ENCODE measurements around the gene F12.
A peak's percentile ranks its signal among the peaks of the same experiment; 100 is the strongest.

F12 gene

DNA sequence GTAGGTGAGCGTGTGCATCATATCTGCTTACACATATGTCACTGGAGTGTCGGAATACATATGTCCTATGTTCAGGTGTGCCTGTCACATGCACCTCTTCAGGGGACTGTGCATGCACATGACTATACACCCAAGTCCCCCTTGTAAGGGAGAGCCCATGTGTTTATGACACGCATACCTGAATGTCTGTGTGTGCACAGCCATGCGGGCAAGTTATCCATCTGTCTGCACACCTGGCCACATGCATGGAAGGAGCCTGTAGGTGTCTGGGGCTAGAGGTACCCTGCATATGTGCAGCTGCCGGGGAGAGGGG lies 52.3 kb downstream of the F12 start:
- Mint-ChIP-seq H3K4me3 (peak overlapping the region; percentile 90), H3K27ac (peak overlapping the region; percentile 83), H3K4me1 (peaks cover 77% of the 10 kb centered on the region), H3K9me3 (no peaks in the 10 kb centered on the region), H3K36me3 (peaks cover 21% of the 10 kb centered on the region)
- DNase-seq (ENCODE audit: low spot score in 2 of 2): no peak
- ATAC-seq: no peak

DNA sequence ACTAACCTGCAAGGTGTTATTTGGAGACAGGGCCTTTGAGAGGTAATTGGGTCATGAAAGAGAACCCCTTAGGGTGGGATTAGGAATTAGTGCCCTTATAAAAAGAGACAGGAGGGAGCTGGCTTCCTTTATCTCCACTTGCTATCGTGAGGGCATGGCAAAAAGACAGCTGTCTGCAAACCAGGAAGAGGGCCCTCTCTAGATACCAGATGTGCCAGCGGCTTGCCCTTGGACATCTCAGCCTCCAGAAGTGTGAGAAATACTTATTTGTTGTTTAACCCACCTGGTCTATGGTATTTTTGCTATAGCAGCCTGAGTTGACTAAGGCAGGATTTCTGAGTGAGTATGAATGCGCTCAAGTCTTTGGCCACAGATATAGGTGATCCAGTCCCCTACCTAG lies 52.6 kb downstream of the F12 start:
- DNase-seq (ENCODE audit: low spot score in 2 of 2): no peak
- no peak for ATAC-seq
- H3K4me1 Mint-ChIP-seq: peaks cover 77% of the 10 kb centered on the region
- peaks cover 21% of the 10 kb centered on the region for H3K36me3 Mint-ChIP-seq
- H3K9me3 Mint-ChIP-seq: no peaks in the 10 kb centered on the region
- peak overlapping the region; percentile 90 for H3K4me3 Mint-ChIP-seq
- H3K27ac Mint-ChIP-seq: peak overlapping the region; percentile 83

DNA sequence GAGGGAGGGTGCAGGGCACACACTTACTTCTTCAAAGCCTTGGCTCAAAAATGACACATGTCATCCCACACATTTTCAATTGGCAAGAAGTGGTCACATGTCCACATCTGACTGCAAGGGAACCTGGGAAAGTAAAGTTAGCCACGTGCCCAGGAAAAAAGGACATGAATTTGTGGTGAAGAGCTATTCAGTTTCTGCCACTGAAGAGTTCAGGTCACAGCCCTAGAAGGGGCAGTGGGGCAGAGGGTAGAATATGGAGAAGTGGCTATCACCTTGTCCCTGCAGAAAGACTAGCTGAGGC lies 53.5 kb downstream of the F12 start:
- Mint-ChIP-seq H3K4me3 (peak overlapping the region; percentile 90), H3K36me3 (peaks cover 22% of the 10 kb centered on the region), H3K9me3 (no peaks in the 10 kb centered on the region), H3K27ac (peak overlapping the region; percentile 32), H3K4me1 (peaks cover 69% of the 10 kb centered on the region)
- ATAC-seq (no peak), DNase-seq (ENCODE audit: low spot score in 2 of 2) (no peak)

DNA sequence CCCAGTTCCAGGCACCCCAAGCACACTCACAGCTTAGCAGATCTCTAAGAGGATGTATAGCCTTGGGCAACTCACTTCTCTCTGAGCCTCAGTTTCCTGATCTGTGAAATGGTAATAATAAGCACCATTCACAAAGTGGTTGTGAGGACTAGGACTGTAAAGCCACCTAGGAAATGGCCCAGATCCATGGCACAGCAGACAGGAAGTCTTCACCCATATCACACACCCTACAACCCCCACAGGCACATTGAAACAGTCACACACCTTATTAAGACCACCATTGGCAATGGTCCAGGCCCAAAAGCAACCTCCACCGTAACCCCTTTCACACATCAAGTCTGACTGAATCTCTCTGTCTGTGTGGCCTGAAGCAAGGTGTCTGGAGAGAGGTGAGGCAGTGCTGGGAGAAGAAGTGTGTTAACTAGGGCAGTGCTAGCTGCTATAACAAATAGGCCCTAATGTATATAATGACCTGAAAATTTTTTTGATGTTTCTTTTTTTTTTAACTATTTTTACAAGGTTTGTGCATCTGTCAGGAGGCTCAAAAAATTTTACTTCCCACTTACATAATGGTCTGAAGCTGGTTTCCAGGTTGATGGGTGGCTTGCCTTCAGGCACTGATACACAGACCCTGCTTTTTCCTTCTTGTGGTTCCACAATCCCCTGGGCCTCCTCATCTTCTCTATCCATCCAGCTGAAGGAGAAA lies 54.0 kb downstream of the F12 start:
- H3K9me3 Mint-ChIP-seq: no peaks in the 10 kb centered on the region
- ATAC-seq (no peak), DNase-seq (ENCODE audit: low spot score in 2 of 2) (no peak)
- no peak overlapping the region for H3K4me3 Mint-ChIP-seq
- peaks cover 22% of the 10 kb centered on the region for H3K36me3 Mint-ChIP-seq
- H3K4me1 Mint-ChIP-seq: peaks cover 67% of the 10 kb centered on the region
- H3K27ac Mint-ChIP-seq: peak overlapping the region; percentile 46

DNA sequence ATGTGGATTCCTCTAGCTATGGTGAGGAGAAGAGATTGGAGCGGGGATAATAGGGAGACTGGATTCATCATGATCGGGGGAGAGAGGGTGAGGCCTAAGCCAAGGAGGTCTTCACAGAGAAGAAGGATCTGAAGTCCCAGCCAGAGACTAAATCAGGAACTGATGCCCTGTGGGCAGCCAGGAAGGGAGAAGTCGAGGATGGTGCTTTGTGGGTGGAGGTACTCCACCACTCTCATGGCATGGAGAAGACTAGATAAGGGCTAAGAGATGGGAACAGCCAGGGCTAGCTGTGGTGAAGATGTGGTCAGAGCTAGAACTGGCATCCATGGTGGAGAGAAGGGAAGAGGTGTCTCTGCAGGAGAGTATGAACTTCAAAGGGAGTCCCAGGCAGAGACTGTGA lies 54.7 kb downstream of the F12 start:
- Mint-ChIP-seq H3K27ac (peak overlapping the region; percentile 46), H3K36me3 (peaks cover 22% of the 10 kb centered on the region), H3K9me3 (no peaks in the 10 kb centered on the region), H3K4me3 (no peak overlapping the region), H3K4me1 (peaks cover 67% of the 10 kb centered on the region)
- DNase-seq (ENCODE audit: low spot score in 2 of 2) (no peak), ATAC-seq (no peak)

DNA sequence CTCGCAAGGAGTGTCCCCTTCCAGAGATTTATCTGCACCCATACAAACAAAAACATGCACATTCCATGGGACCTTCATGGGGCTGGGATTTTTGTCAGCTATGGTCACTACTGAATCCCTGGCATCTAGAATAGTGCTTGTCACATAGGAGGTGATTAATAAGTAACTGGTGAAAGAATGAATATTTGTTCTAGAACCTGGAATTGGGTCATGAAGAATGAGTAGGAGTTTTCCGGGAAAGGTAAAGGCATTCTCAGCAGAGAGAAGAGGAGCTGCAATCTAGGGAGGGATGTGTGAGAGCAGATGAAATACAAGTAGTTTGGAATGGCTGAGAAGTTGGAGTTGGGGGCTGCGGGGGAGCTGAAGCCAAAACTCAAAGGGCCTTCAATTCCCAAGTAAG lies 55.1 kb downstream of the F12 start:
- Mint-ChIP-seq H3K4me1 (peaks cover 67% of the 10 kb centered on the region), H3K36me3 (peaks cover 26% of the 10 kb centered on the region), H3K9me3 (no peaks in the 10 kb centered on the region), H3K27ac (peak overlapping the region; percentile 46), H3K4me3 (no peak overlapping the region)
- no peak for ATAC-seq
- no peak for DNase-seq (ENCODE audit: low spot score in 2 of 2)

DNA sequence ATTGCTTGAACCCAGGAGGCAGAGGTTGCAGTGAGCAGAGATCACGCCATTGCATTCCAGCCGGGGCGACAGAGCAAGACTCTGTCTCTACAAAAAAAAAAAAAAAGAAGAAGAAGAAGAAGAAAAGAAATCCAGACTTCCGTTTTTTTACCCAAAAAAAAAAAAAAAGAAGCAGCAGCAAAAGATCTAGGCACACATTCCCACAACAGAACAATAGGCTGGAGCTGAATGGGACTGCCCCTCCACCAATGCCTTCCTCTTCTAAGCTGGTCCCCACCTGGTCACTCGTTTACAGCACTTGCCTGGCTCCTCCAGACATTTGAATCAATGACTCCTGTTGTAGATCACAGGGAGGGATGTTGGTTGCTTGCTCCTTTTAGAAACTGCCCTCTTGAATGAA lies 56.3 kb downstream of the F12 start:
- H3K9me3 Mint-ChIP-seq: no peaks in the 10 kb centered on the region
- ATAC-seq: no peak
- peaks cover 37% of the 10 kb centered on the region for H3K36me3 Mint-ChIP-seq
- DNase-seq (ENCODE audit: low spot score in 2 of 2): no peak
- no peak overlapping the region for H3K27ac Mint-ChIP-seq
- H3K4me3 Mint-ChIP-seq: no peak overlapping the region
- peaks cover 61% of the 10 kb centered on the region for H3K4me1 Mint-ChIP-seq

All from stimulated activated effector memory CD8-positive, alpha-beta T cell treated with anti-CD3 and anti-CD28 coated beads, Interleukin-12 subunit alpha, Interleukin-12 subunit beta, amount 100 ng/mL, for 72 hours (primary cell).